ENCODE results near the gene ESR1. TPM values are rescaled to one million over a fixed set of nuclear protein-coding genes. Genes with fewer than 3 reads are reported as not detected.

Gene ESR1
- polyA plus RNA-seq, 1 donor (not counting 4 experiments of a cell fraction or from before 2014, with no cell fraction given): 0.22 TPM

- Histone ChIP-seq H3K4me1 (ENCODE audit: control insufficient read depth, extremely low read depth, insufficient read depth, low read length) (no peaks in the 10 kb centered on the region), H3K27ac (ENCODE audit: control insufficient read depth, insufficient read depth, low read length) (no peak overlapping the region), H3K36me3 (ENCODE audit: control insufficient read depth in 2 of 2, extremely low read depth in 1 of 2, insufficient read depth in 2 of 2, low read length in 2 of 2) (no peaks in the 10 kb centered on the region), H3K4me2 (ENCODE audit: control insufficient read depth, extremely low read depth, insufficient read depth, low read depth, low read length) (no peak overlapping the region), H3K9me1 (ENCODE audit: control insufficient read depth, extremely low read depth, insufficient read depth, low read length) (no peaks in the 10 kb centered on the region), H4K20me1 (ENCODE audit: control insufficient read depth, extremely low read depth, insufficient read depth, low read length) (no peaks in the 10 kb centered on the region), H2AFZ (ENCODE audit: control insufficient read depth, low read length) (no peak overlapping the region), H3K9me3 (ENCODE audit: control insufficient read depth, low read depth, low read length) (no peaks in the 10 kb centered on the region), H3K9ac (ENCODE audit: control insufficient read depth, extremely low read depth, insufficient read depth, low read length) (no peak overlapping the region), H3K79me2 (ENCODE audit: control insufficient read depth, insufficient read depth, low read length) (no peaks in the 10 kb centered on the region), H3K27me3 (ENCODE audit: control insufficient read depth, extremely low read depth, insufficient read depth, low read length) (no peaks in the 10 kb centered on the region), H3K4me3 (ENCODE audit: control insufficient read depth in 2 of 3, extremely low read depth in 1 of 3, insufficient read depth in 2 of 3, low read depth in 1 of 3, low read length in 3 of 3) (no peak overlapping the region)
- no peak for TF ChIP-seq EZH2 (IDR thresholded peaks at IDR 0.05; ENCODE audit: low read length)
- TF ChIP-seq, protein P1, sequence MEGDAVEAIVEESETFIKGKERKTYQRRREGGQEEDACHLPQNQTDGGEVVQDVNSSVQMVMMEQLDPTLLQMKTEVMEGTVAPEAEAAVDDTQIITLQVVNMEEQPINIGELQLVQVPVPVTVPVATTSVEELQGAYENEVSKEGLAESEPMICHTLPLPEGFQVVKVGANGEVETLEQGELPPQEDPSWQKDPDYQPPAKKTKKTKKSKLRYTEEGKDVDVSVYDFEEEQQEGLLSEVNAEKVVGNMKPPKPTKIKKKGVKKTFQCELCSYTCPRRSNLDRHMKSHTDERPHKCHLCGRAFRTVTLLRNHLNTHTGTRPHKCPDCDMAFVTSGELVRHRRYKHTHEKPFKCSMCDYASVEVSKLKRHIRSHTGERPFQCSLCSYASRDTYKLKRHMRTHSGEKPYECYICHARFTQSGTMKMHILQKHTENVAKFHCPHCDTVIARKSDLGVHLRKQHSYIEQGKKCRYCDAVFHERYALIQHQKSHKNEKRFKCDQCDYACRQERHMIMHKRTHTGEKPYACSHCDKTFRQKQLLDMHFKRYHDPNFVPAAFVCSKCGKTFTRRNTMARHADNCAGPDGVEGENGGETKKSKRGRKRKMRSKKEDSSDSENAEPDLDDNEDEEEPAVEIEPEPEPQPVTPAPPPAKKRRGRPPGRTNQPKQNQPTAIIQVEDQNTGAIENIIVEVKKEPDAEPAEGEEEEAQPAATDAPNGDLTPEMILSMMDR (optimal IDR thresholded peaks at IDR 0.05 in 1 of 3, IDR thresholded peaks at IDR 0.05 in 1 of 3, conservative IDR thresholded peaks at IDR 0.05 in 1 of 3; ENCODE audit: extremely low read depth in 1 of 3, insufficient read depth in 2 of 3, low read length in 3 of 3): no peak
- dilution Hi-C loops (cut with MboI; ENCODE audit: extremely low pct_ligation_motif_present, low sequenced_read_pairs): no loop called here
- DNase-seq (ENCODE audit: low read depth, low spot score) (no peak), FAIRE-seq (no peak)
These were observed 368.8 kb downstream of the ESR1 start for GRCh38 chr6:152176268-152176667.

Data from keratinocyte (primary cell).